Activated CD4-positive, alpha-beta T cell treated with anti-CD3 and anti-CD28 coated beads, Interleukin-2, amount 10 ng/mL, durations not matched to agents 7 days and 5 days (primary cell): Measurements from ENCODE around the gene TBC1D1. TPM values are rescaled to one million over a fixed set of nuclear protein-coding genes. Genes with fewer than 3 reads are reported as not detected.

Experiments
- CTCF ChIA-PET: fragments of 350-600 bp; sonication (Branson Sonifier 250); formaldehyde crosslinking; loops from one replicate; lab custom pipeline; 2021; ENCODE audit warnings: antibody characterized with exemption; lab: Charles Lee
- POLR2A ChIA-PET: fragments of 350-600 bp; sonication (Branson Sonifier 250); formaldehyde crosslinking; loops from one replicate; lab custom pipeline; 2021; ENCODE audit warnings: antibody characterized with exemption; lab: Charles Lee
- DNase-seq: peaks from one replicate; pipeline ENCODE4 v3.0.0-alpha.2; 2020
- H3K27ac Mint-ChIP-seq: one replicate; pipeline ENCODE4 v1.8.0; 2021; ENCODE audit warnings: mild to moderate bottlenecking, moderate library complexity, mixed read lengths
- H3K27me3 Mint-ChIP-seq: one replicate; pipeline ENCODE4 v1.8.0; 2021; ENCODE audit warnings: mixed read lengths
- H3K36me3 Mint-ChIP-seq: one replicate; pipeline ENCODE4 v1.8.0; 2021; ENCODE audit warnings: low read depth, mixed read lengths
- H3K4me1 Mint-ChIP-seq: one replicate; pipeline ENCODE4 v1.8.0; 2021; ENCODE audit warnings: mixed read lengths
- H3K4me3 Mint-ChIP-seq: one replicate; pipeline ENCODE4 v1.8.0; 2021; ENCODE audit warnings: mild to moderate bottlenecking, moderate library complexity, mixed read lengths
- H3K9me3 Mint-ChIP-seq: one replicate; pipeline ENCODE4 v1.8.0; 2021; ENCODE audit warnings: mixed read lengths
- total RNA-seq, 2 experiments: library from RNA; stranded (reverse); gene quantifications; one replicate each; pipeline ENCODE4 v1.2.3, GENCODE V29; 2021

Gene TBC1D1
- total RNA-seq, 2 experiments from 2014 or later, result 73.9 to 99.1 TPM

- POLR2A ChIA-PET, result no interaction called here
- no peaks in the 10 kb centered on the region for H3K27me3 Mint-ChIP-seq
These were observed 105.3 kb downstream of the TBC1D1 start for GRCh38 chr4:37995981-37996775.

GRCh38 chr4:37998226-37998625 is 107.3 kb downstream of the TBC1D1 start:
- H3K4me3 Mint-ChIP-seq, result no peak overlapping the region
- no peak overlapping the region for H3K27ac Mint-ChIP-seq
- H3K9me3 Mint-ChIP-seq, result no peaks in the 10 kb centered on the region
- peaks cover 51% of the 10 kb centered on the region for H3K4me1 Mint-ChIP-seq
- ChIA-PET POLR2A (no interaction called here), CTCF (interaction anchor here (1.0 kb wide), 1 partner anchor 20 kb away, joined by 3 read pairs; no protein-coding TSS in a partner anchor)
- H3K27me3 Mint-ChIP-seq, result no peaks in the 10 kb centered on the region
- H3K36me3 Mint-ChIP-seq, result peaks cover 6% of the 10 kb centered on the region
- no peak for DNase-seq

More at GRCh38 chr4:37995981-37996775, 105.3 kb downstream of the TBC1D1 start:
- H3K9me3 Mint-ChIP-seq, result no peaks in the 10 kb centered on the region
- H3K4me3 Mint-ChIP-seq, result no peak overlapping the region
- peaks cover 9% of the 10 kb centered on the region for H3K36me3 Mint-ChIP-seq
- DNase-seq, result no peak
- peaks cover 46% of the 10 kb centered on the region for H3K4me1 Mint-ChIP-seq
- H3K27ac Mint-ChIP-seq, result no peak overlapping the region
- CTCF ChIA-PET, result no interaction called here

- H3K9me3 Mint-ChIP-seq, result no peaks in the 10 kb centered on the region
- POLR2A ChIA-PET, result no interaction called here
- DNase-seq, result peak; percentile 29
- H3K4me1 Mint-ChIP-seq, result peaks cover 49% of the 10 kb centered on the region
- H3K36me3 Mint-ChIP-seq, result peaks cover 6% of the 10 kb centered on the region
- peak overlapping the region; percentile 73 for H3K27ac Mint-ChIP-seq
- CTCF ChIA-PET, result no interaction called here
- no peaks in the 10 kb centered on the region for H3K27me3 Mint-ChIP-seq
- peak overlapping the region; percentile 28 for H3K4me3 Mint-ChIP-seq
These were observed 108.3 kb downstream of the TBC1D1 start for GRCh38 chr4:37999000-37999716.

- Mint-ChIP-seq H3K36me3 (peaks cover 6% of the 10 kb centered on the region), H3K4me3 (no peak overlapping the region), H3K4me1 (peaks cover 42% of the 10 kb centered on the region), H3K27ac (no peak overlapping the region), H3K27me3 (no peaks in the 10 kb centered on the region), H3K9me3 (no peaks in the 10 kb centered on the region)
- no peak for DNase-seq
- ChIA-PET POLR2A (no interaction called here), CTCF (no interaction called here)
These were observed 109.1 kb downstream of the TBC1D1 start for GRCh38 chr4:37999965-38000364.

- H3K4me1 Mint-ChIP-seq, result peaks cover 39% of the 10 kb centered on the region
- POLR2A ChIA-PET, result no interaction called here
- CTCF ChIA-PET, result no interaction called here
These were observed 111.0 kb downstream of the TBC1D1 start for GRCh38 chr4:38001927-38002326.

GRCh38 chr4:38002451-38003071 is 111.7 kb downstream of the TBC1D1 start:
- H3K9me3 Mint-ChIP-seq, result no peaks in the 10 kb centered on the region
- no peak overlapping the region for H3K27ac Mint-ChIP-seq
- ChIA-PET CTCF (no interaction called here), POLR2A (no interaction called here)
- peaks cover 8% of the 10 kb centered on the region for H3K36me3 Mint-ChIP-seq
- H3K27me3 Mint-ChIP-seq, result no peaks in the 10 kb centered on the region
- H3K4me3 Mint-ChIP-seq, result no peak overlapping the region
- DNase-seq, result no peak
- peaks cover 41% of the 10 kb centered on the region for H3K4me1 Mint-ChIP-seq

More at GRCh38 chr4:38001927-38002326, 111.0 kb downstream of the TBC1D1 start:
- Mint-ChIP-seq H3K27me3 (no peaks in the 10 kb centered on the region), H3K27ac (no peak overlapping the region), H3K36me3 (peaks cover 8% of the 10 kb centered on the region), H3K9me3 (no peaks in the 10 kb centered on the region), H3K4me3 (no peak overlapping the region)
- DNase-seq, result no peak

- DNase-seq, result no peak
- peaks cover 38% of the 10 kb centered on the region for H3K4me1 Mint-ChIP-seq
- peaks cover 8% of the 10 kb centered on the region for H3K36me3 Mint-ChIP-seq
- H3K4me3 Mint-ChIP-seq, result no peak overlapping the region
- no peaks in the 10 kb centered on the region for H3K9me3 Mint-ChIP-seq
- POLR2A ChIA-PET, result no interaction called here
- no peak overlapping the region for H3K27ac Mint-ChIP-seq
- CTCF ChIA-PET, result no interaction called here
- H3K27me3 Mint-ChIP-seq, result no peaks in the 10 kb centered on the region
These were observed 112.2 kb downstream of the TBC1D1 start for GRCh38 chr4:38003102-38003501.

- no peaks in the 10 kb centered on the region for H3K9me3 Mint-ChIP-seq
- ChIA-PET CTCF (no interaction called here), POLR2A (interaction anchor here (0.6 kb wide), 2 partner anchors 142 to 953 kb away, joined by 4 to 5 read pairs; no protein-coding TSS in a partner anchor)
- H3K27me3 Mint-ChIP-seq, result no peaks in the 10 kb centered on the region
- H3K4me3 Mint-ChIP-seq, result no peak overlapping the region
- H3K4me1 Mint-ChIP-seq, result peaks cover 33% of the 10 kb centered on the region
- H3K27ac Mint-ChIP-seq, result no peak overlapping the region
- DNase-seq, result no peak
- peaks cover 6% of the 10 kb centered on the region for H3K36me3 Mint-ChIP-seq
These were observed 112.7 kb downstream of the TBC1D1 start for GRCh38 chr4:38003628-38004027.

GRCh38 chr4:38004062-38004461 is 113.2 kb downstream of the TBC1D1 start:
- H3K4me3 Mint-ChIP-seq, result no peak overlapping the region
- DNase-seq, result no peak
- no peaks in the 10 kb centered on the region for H3K27me3 Mint-ChIP-seq
- POLR2A ChIA-PET, result interaction anchor here (0.6 kb wide), 2 partner anchors 142 to 953 kb away, joined by 4 to 5 read pairs; no protein-coding TSS in a partner anchor
- peaks cover 6% of the 10 kb centered on the region for H3K36me3 Mint-ChIP-seq
- no peaks in the 10 kb centered on the region for H3K9me3 Mint-ChIP-seq
- no peak overlapping the region for H3K27ac Mint-ChIP-seq
- CTCF ChIA-PET, result no interaction called here
- peaks cover 28% of the 10 kb centered on the region for H3K4me1 Mint-ChIP-seq

- CTCF ChIA-PET, result no interaction called here
- no peak overlapping the region for H3K27ac Mint-ChIP-seq
- no peak for DNase-seq
- POLR2A ChIA-PET, result no interaction called here
- H3K9me3 Mint-ChIP-seq, result no peaks in the 10 kb centered on the region
- no peaks in the 10 kb centered on the region for H3K27me3 Mint-ChIP-seq
- H3K36me3 Mint-ChIP-seq, result peaks cover 6% of the 10 kb centered on the region
- peaks cover 20% of the 10 kb centered on the region for H3K4me1 Mint-ChIP-seq
- H3K4me3 Mint-ChIP-seq, result no peak overlapping the region
These were observed 114.0 kb downstream of the TBC1D1 start for GRCh38 chr4:38004887-38005286.

GRCh38 chr4:38005637-38006036 is 114.8 kb downstream of the TBC1D1 start:
- Mint-ChIP-seq H3K4me3 (no peak overlapping the region), H3K27me3 (no peaks in the 10 kb centered on the region), H3K9me3 (no peaks in the 10 kb centered on the region), H3K36me3 (peaks cover 6% of the 10 kb centered on the region), H3K4me1 (peaks cover 21% of the 10 kb centered on the region), H3K27ac (no peak overlapping the region)
- ChIA-PET POLR2A (no interaction called here), CTCF (interaction anchor here (0.6 kb wide), 1 partner anchor 228 kb away, joined by 5 read pairs; no protein-coding TSS in a partner anchor)
- no peak for DNase-seq

GRCh38 chr4:38007645-38008044 is 116.8 kb downstream of the TBC1D1 start:
- Mint-ChIP-seq H3K27me3 (no peaks in the 10 kb centered on the region), H3K36me3 (peaks cover 4% of the 10 kb centered on the region), H3K4me3 (no peak overlapping the region), H3K27ac (no peak overlapping the region), H3K4me1 (peaks cover 20% of the 10 kb centered on the region), H3K9me3 (no peaks in the 10 kb centered on the region)
- CTCF ChIA-PET, result interaction anchor here (0.6 kb wide), 1 partner anchor 277 kb away, joined by 3 read pairs; no protein-coding TSS in a partner anchor
- no peak for DNase-seq
- POLR2A ChIA-PET, result no interaction called here
